Measurements from ENCODE around the gene ADPGK.

GRCh38 chr15:72778796-72779195 lies 4.8 kb downstream of the ADPGK start:
- TF ChIP-seq EZH2 (optimal IDR thresholded peaks at IDR 0.05; ENCODE audit: low read depth, low read length), result no peak
- no peak for TF ChIP-seq CTCF (IDR thresholded peaks at IDR 0.05; ENCODE audit: low read length)

Data from MM.1S (cell line).